Measurements from ENCODE around the gene WIPF2.

- TF ChIP-seq CTCF (IDR thresholded peaks at IDR 0.05) (no peak), POLR2AphosphoS5 (IDR thresholded peaks at IDR 0.05) (no peak), POLR2A (IDR thresholded peaks at IDR 0.05) (no peak)
Observed at GRCh38 chr17:40268141-40268712, 49.1 kb downstream of the WIPF2 start.
